AG09309 (cell line): ENCODE measurements around the gene CASZ1.

Experiments
- DNase-seq: peaks from one replicate; pipeline ENCODE4 v3.0.0-alpha.2; 2010; ENCODE audit warnings: low read depth
- H3K4me3 ChIP-seq: 2 replicates; pipeline ENCODE4 v1.5.1; 2011; ENCODE audit warnings: mild to moderate bottlenecking, low read depth, low read length, moderate library complexity; ENCODE audit not compliant: control insufficient read depth
- CTCF ChIP-seq: IDR thresholded peaks from 2 replicates; pipeline ENCODE4 v1.5.1; 2011; ENCODE audit warnings: mild to moderate bottlenecking, low read depth, low read length, inconsistent platforms; ENCODE audit not compliant: insufficient read depth, control insufficient read depth; ENCODE audit errors: missing control alignments

The CASZ1 gene

GRCh38 chr1:10599194-10599861, 197.1 kb downstream of the CASZ1 start:
- peak; percentile 25 for DNase-seq
- no peak overlapping the region for H3K4me3 ChIP-seq
- TF ChIP-seq CTCF: no peak

- H3K4me3 ChIP-seq: no peak overlapping the region
- no peak for TF ChIP-seq CTCF
- no peak for DNase-seq
These were observed 198.1 kb downstream of the CASZ1 start for GRCh38 chr1:10598389-10598702.

GRCh38 chr1:10597492-10598388, 198.7 kb downstream of the CASZ1 start:
- H3K4me3 ChIP-seq: no peak overlapping the region
- no peak for TF ChIP-seq CTCF
- DNase-seq: no peak

- no peak overlapping the region for H3K4me3 ChIP-seq
- DNase-seq: no peak
- no peak for TF ChIP-seq CTCF
These were observed 199.7 kb downstream of the CASZ1 start for GRCh38 chr1:10596780-10597179.

- H3K4me3 ChIP-seq: no peak overlapping the region
- no peak for TF ChIP-seq CTCF
- DNase-seq: no peak
These were observed 201.7 kb downstream of the CASZ1 start for GRCh38 chr1:10594595-10595223.

GRCh38 chr1:10593750-10594149, 202.7 kb downstream of the CASZ1 start:
- TF ChIP-seq CTCF: no peak
- DNase-seq: no peak
- H3K4me3 ChIP-seq: no peak overlapping the region
